PC-9 (cell line): ENCODE measurements around the gene AOPEP. TPM values are rescaled to one million over a fixed set of nuclear protein-coding genes. Genes with fewer than 3 reads are reported as not detected.

Source experiments
- BruUV-seq: library from RNA; stranded (reverse); fragments of 400-500 nt; replicated peaks from 2 replicates; lab custom pipeline; 2021; lab: Mats Ljungman, UMichigan
- CTCF ChIA-PET: fragments of 300-600 bp; sonication (Branson Sonifier 250); formaldehyde crosslinking; loops from one replicate; lab custom pipeline; 2022; ENCODE audit warnings: antibody characterized with exemption; lab: Charles Lee
- POLR2A ChIA-PET: fragments of 300-600 bp; sonication (Branson Sonifier 250); formaldehyde crosslinking; loops from one replicate; lab custom pipeline; 2022; ENCODE audit warnings: antibody characterized with exemption; ENCODE audit not compliant: unreplicated experiment; lab: Charles Lee
- DNase-seq, 2 experiments: peaks; one replicate each; pipeline versions ENCODE4 v3.0.0 to v3.0.0-alpha.2; 2015 to 2022; ENCODE audit warnings: mixed read lengths in 1 of 2
- H2AFZ ChIP-seq: fragments of 200-600 bp; sonication (generic); 2 replicates; pipeline ENCODE4 v1.8.1; 2017; ENCODE audit warnings: antibody characterized with exemption
- H3F3A ChIP-seq: fragments of 200-600 bp; sonication (generic); 2 replicates; pipeline ENCODE4 v1.8.1; 2017; ENCODE audit warnings: antibody characterized with exemption, mild to moderate bottlenecking, low read depth; ENCODE audit not compliant: insufficient read depth
- H3K27ac ChIP-seq: fragments of 200-600 bp; sonication (generic); 2 replicates; pipeline ENCODE4 v1.6.1; 2016; ENCODE audit warnings: mixed run types
- H3K27me3 ChIP-seq: fragments of 200-600 bp; sonication (generic); 2 replicates; pipeline ENCODE4 v1.6.1; 2016; ENCODE audit warnings: low read depth, mixed run types; ENCODE audit not compliant: insufficient read depth
- H3K36me3 ChIP-seq: fragments of 200-600 bp; sonication (generic); 2 replicates; pipeline ENCODE4 v1.6.1; 2016; ENCODE audit warnings: low read depth, mixed run types
- H3K4me1 ChIP-seq: fragments of 200-600 bp; sonication (generic); replicated peaks from 2 replicates; pipeline ENCODE4 v1.6.1; 2016; ENCODE audit warnings: mixed run types; ENCODE audit not compliant: insufficient read depth
- H3K4me2 ChIP-seq: fragments of 200-600 bp; sonication (generic); 2 replicates; pipeline ENCODE4 v1.6.1; 2017; ENCODE audit warnings: mixed run types
- H3K4me3 ChIP-seq: fragments of 200-600 bp; sonication (generic); 2 replicates; pipeline ENCODE4 v1.6.1; 2016; ENCODE audit warnings: mixed run types
- H3K79me2 ChIP-seq: fragments of 200-600 bp; sonication (generic); 2 replicates; pipeline ENCODE4 v1.6.1; 2017; ENCODE audit warnings: low read depth, mixed run types
- H3K9me2 ChIP-seq: fragments of 200-600 bp; sonication (generic); 2 replicates; pipeline ENCODE4 v1.8.1; 2017; ENCODE audit warnings: mild to moderate bottlenecking; ENCODE audit not compliant: insufficient read depth
- H3K9me3 ChIP-seq: fragments of 200-600 bp; sonication (generic); 2 replicates; pipeline ENCODE4 v1.8.1; 2016; ENCODE audit warnings: low read depth; ENCODE audit not compliant: insufficient read depth
- H4K20me1 ChIP-seq: fragments of 200-600 bp; sonication (generic); 2 replicates; pipeline ENCODE4 v1.8.1; 2017; ENCODE audit not compliant: insufficient read depth
- EZH2 ChIP-seq: fragments of 200-600 bp; sonication (generic); IDR thresholded peaks from 2 replicates; pipeline ENCODE4 v1.8.0; 2017; ENCODE audit warnings: antibody characterized with exemption, low read depth
- intact Hi-C: fragments of 100-400 bp; cut with micrococcal nuclease; formaldehyde crosslinking; loops from one replicate; pipeline ENCODE4 v1.10.0; 2022; ENCODE audit not compliant: unreplicated experiment
- total RNA-seq: library from RNA; stranded (reverse); gene quantifications from 2 replicates; pipeline ENCODE4 v1.2.3, GENCODE V29; 2021
- TF ChIP-seq, protein P1 (sequence below): fragments of 200-600 bp; sonication (generic); conservative IDR thresholded peaks from 2 replicates; pipeline ENCODE4 v1.6.1; 2017; ENCODE audit warnings: mixed run types, antibody characterized with exemption, mild to moderate bottlenecking, moderate library complexity

Gene AOPEP
- total RNA-seq, 1 experiment from 2014 or later: 90.0 TPM

DNA sequence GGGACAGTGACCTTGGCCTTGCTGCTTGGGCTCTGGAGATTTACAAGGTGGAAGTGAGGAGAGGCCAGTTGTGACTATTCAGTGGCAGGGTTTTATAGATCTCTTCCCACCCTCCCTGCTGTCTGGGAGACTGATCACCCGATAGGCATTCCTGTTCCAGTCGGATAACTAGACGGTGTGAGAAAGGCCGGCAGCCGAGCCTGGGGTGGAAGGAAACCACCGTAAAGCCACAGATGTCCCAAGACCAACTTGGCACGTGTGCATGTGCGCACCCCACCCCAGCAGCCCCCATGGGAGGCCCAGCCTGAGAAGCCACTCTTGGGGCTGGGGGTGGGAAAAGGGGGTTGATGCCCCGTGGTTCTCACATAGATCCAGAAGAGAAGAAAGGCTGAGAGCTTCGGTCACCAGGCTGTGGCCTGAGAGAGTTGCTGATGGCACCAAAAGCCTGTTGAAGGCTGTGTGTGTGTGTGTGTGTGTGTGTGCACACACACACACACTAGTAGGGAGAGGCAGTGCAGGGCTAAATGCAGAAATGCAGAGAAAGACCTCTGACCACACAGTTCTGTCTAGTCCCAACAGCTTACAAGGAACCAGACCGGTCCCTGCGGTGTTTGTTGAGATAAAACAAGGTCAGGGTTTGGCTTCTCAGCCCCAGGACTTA lies 365.2 kb downstream of the AOPEP start:
- Histone ChIP-seq H3K4me1 (peaks cover 47% of the 10 kb centered on the region), H3F3A (peaks cover 69% of the 10 kb centered on the region), H3K79me2 (peaks cover 30% of the 10 kb centered on the region), H3K9me2 (no peaks in the 10 kb centered on the region), H3K4me3 (peak overlapping the region; percentile 1; the same call in 1 of the 2 replicates), H3K9me3 (no peaks in the 10 kb centered on the region), H2AFZ (no peak overlapping the region), H3K27me3 (no peaks in the 10 kb centered on the region), H3K36me3 (peaks cover 4% of the 10 kb centered on the region; the same call in 1 of the 2 replicates), H3K4me2 (peak overlapping the region; percentile 72), H4K20me1 (peaks cover 1% of the 10 kb centered on the region; the same call in 1 of the 2 replicates), H3K27ac (peak overlapping the region; percentile 88)
- TF ChIP-seq, protein P1, sequence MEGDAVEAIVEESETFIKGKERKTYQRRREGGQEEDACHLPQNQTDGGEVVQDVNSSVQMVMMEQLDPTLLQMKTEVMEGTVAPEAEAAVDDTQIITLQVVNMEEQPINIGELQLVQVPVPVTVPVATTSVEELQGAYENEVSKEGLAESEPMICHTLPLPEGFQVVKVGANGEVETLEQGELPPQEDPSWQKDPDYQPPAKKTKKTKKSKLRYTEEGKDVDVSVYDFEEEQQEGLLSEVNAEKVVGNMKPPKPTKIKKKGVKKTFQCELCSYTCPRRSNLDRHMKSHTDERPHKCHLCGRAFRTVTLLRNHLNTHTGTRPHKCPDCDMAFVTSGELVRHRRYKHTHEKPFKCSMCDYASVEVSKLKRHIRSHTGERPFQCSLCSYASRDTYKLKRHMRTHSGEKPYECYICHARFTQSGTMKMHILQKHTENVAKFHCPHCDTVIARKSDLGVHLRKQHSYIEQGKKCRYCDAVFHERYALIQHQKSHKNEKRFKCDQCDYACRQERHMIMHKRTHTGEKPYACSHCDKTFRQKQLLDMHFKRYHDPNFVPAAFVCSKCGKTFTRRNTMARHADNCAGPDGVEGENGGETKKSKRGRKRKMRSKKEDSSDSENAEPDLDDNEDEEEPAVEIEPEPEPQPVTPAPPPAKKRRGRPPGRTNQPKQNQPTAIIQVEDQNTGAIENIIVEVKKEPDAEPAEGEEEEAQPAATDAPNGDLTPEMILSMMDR: no peak
- TF ChIP-seq EZH2: no peak
- intact Hi-C loops: loop anchor here (1.0 to 5.0 kb wide), 6 partner anchors 14 to 308 kb away; no protein-coding TSS in a partner anchor
- TSS peak; percentile 71 for BruUV-seq
- ChIA-PET POLR2A (interaction anchor here (0.6 to 0.9 kb wide), 5 partner anchors 8 to 970 kb away, joined by 3 to 4 read pairs (median 4); no protein-coding TSS in a partner anchor), CTCF (interaction anchor here (0.5 kb wide), 1 partner anchor 243 kb away, joined by 3 read pairs; no protein-coding TSS in a partner anchor)
- DNase-seq: peak; percentile 55 to 80

DNA sequence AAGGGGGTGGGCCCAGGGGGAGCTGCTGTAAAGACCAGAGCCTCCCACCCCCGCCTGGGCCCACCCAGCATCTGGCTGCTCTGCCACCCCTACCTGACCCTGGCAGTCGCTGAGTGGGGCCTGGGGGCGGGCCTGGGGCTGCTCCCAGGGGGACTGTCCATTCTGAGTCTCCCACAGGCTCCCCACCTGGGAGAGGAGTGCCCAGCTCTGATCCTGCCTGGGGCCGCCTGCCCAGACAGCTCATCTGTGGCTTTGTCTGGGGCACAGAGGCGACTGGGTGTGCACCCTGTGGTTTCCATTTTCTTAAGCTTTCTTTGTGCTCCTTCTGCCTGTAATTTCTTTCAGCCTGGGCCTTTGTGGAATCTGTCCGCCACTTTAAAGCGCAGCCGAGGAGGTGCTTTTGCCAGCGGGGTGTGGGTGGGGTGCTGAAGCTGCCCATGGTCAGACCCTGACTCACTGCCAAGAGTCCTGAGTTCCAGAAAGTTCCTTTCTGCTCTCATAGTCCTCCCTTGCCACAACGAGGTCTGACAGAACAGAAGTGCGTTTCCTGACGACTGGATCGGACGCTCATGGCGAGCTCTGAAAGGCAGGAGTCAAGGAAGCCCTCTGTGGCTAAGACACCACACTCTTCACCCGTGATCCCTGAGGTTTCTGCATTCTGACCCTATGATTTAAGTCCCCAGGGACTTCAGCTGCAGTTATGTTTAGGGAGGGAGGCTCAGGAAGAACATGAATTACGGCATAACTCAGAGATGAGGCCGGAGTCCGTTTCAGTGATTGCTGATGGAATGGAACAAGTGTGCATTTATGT lies 366.0 kb downstream of the AOPEP start:
- H2AFZ ChIP-seq: no peak overlapping the region
- DNase-seq: peak; percentile 87 to 96
- H3K27me3 ChIP-seq: no peaks in the 10 kb centered on the region
- H4K20me1 ChIP-seq: no peaks in the 10 kb centered on the region; the same call in 1 of the 2 replicates
- peak overlapping the region; percentile 88 for H3K27ac ChIP-seq
- H3K36me3 ChIP-seq: peaks cover 4% of the 10 kb centered on the region; the same call in 1 of the 2 replicates
- peaks cover 61% of the 10 kb centered on the region for H3F3A ChIP-seq
- intact Hi-C loops: loop anchor here (1.0 to 5.0 kb wide), 6 partner anchors 13 to 309 kb away; no protein-coding TSS in a partner anchor
- H3K79me2 ChIP-seq: peaks cover 33% of the 10 kb centered on the region
- H3K9me2 ChIP-seq: no peaks in the 10 kb centered on the region
- BruUV-seq: no TSS peak
- H3K9me3 ChIP-seq: no peaks in the 10 kb centered on the region
- POLR2A ChIA-PET: interaction anchor here (0.5 to 0.9 kb wide), 9 partner anchors 8 to 969 kb away, joined by 3 to 7 read pairs (median 4); no protein-coding TSS in a partner anchor
- H3K4me3 ChIP-seq: no peak overlapping the region
- peak overlapping the region; percentile 72 for H3K4me2 ChIP-seq
- TF ChIP-seq EZH2: no peak
- TF ChIP-seq, protein P1: no peak
- peaks cover 47% of the 10 kb centered on the region for H3K4me1 ChIP-seq
- CTCF ChIA-PET: interaction anchor here (0.5 kb wide), 1 partner anchor 244 kb away, joined by 3 read pairs; no protein-coding TSS in a partner anchor

- TF ChIP-seq, protein P1: no peak
- no peak for TF ChIP-seq EZH2
- intact Hi-C loops: loop anchor here (2.0 to 5.0 kb wide), 2 partner anchors 76 to 167 kb away; no protein-coding TSS in a partner anchor
- H3K9me3 ChIP-seq: no peaks in the 10 kb centered on the region
- H3K36me3 ChIP-seq: peaks cover 4% of the 10 kb centered on the region; the same call in 1 of the 2 replicates
- H3K4me3 ChIP-seq: no peak overlapping the region
- H3K79me2 ChIP-seq: peaks cover 33% of the 10 kb centered on the region
- H3K27me3 ChIP-seq: no peaks in the 10 kb centered on the region
- ChIA-PET POLR2A (interaction anchor here (0.6 kb wide), 2 partner anchors 63 to 171 kb away, joined by 3 to 6 read pairs; no protein-coding TSS in a partner anchor), CTCF (interaction anchor here (0.6 kb wide), 1 partner anchor 317 kb away, joined by 4 read pairs; no protein-coding TSS in a partner anchor)
- H3K4me2 ChIP-seq: no peak overlapping the region; the same call in 1 of the 2 replicates
- no peak overlapping the region for H3K27ac ChIP-seq
- no TSS peak for BruUV-seq
- H2AFZ ChIP-seq: no peak overlapping the region
- H3F3A ChIP-seq: peaks cover 55% of the 10 kb centered on the region
- no peak for DNase-seq
- H3K9me2 ChIP-seq: no peaks in the 10 kb centered on the region
- H3K4me1 ChIP-seq: peaks cover 47% of the 10 kb centered on the region
- H4K20me1 ChIP-seq: no peaks in the 10 kb centered on the region; the same call in 1 of the 2 replicates
Measured at GRCh38 chr9:95093586-95093985, 367.1 kb downstream of the AOPEP start.
